RWPE2 (cell line): ENCODE measurements around the gene TALDO1.

Experiments used
- ATAC-seq: fragments of 200-7000 bp; cut with Tn5 transposase; 3 replicates; pipeline ENCODE4 v1.9.1; 2021; ENCODE audit warnings: low read depth
- DNase-seq: peaks from one replicate; pipeline ENCODE4 v3.0.0-alpha.2; 2020; ENCODE audit warnings: low spot score
- H3K27ac ChIP-seq: fragments of 450-650 bp; 2 replicates; pipeline ENCODE4 v1.5.1; 2017; ENCODE audit warnings: mild to moderate bottlenecking; ENCODE audit not compliant: poor library complexity, severe bottlenecking
- H3K27me3 ChIP-seq: fragments of 250-450 bp; sonication (Bioruptor Pico); 2 replicates; pipeline ENCODE4 v1.5.1; 2021; ENCODE audit warnings: mild to moderate bottlenecking, moderate library complexity; ENCODE audit not compliant: insufficient read depth, poor library complexity, severe bottlenecking
- H3K36me3 ChIP-seq: fragments of 250-450 bp; sonication (Bioruptor Pico); 2 replicates; pipeline ENCODE4 v1.5.1; 2020; ENCODE audit warnings: low read depth, mild to moderate bottlenecking, moderate library complexity
- H3K4me1 ChIP-seq: fragments of 250-450 bp; sonication (Bioruptor Pico); 2 replicates; pipeline ENCODE4 v1.5.1; 2021; ENCODE audit warnings: mild to moderate bottlenecking, moderate library complexity; ENCODE audit not compliant: insufficient read depth, poor library complexity, severe bottlenecking
- H3K4me3 ChIP-seq: fragments of 250-450 bp; sonication (Bioruptor Pico); 2 replicates; pipeline ENCODE4 v1.5.1; 2021; ENCODE audit warnings: mild to moderate bottlenecking, moderate library complexity; ENCODE audit not compliant: severe bottlenecking
- H3K9me3 ChIP-seq: fragments of 250-450 bp; sonication (Bioruptor Pico); 2 replicates; pipeline ENCODE4 v1.5.1; 2021; ENCODE audit warnings: mild to moderate bottlenecking, moderate library complexity; ENCODE audit not compliant: severe bottlenecking
- TF ChIP-seq, protein P1 (sequence below): fragments of 450-650 bp; IDR thresholded peaks from one replicate; pipeline ENCODE4 v1.5.1; 2017; ENCODE audit warnings: mild to moderate bottlenecking, moderate library complexity; ENCODE audit not compliant: poor library complexity, severe bottlenecking

Gene TALDO1

DNA sequence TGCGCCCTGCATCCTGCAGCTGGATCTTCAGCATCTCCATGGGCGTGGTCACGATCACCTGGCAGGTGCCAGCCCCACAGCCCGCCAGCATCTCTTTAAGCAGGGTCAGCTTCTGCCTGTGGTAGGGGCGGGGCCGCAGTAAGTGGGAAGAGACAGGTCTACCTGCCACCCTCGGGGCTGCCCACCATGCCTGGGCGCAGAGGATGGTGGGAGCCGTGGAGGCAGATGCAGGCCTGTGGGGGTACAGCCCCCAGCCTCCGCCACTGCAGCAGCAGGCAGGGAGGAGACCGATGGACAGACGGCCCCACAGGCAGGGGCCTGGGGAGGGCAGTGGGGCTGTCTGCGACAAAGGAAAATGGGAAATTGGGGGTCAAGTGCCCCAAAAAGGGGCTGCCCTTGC, 45.6 kb downstream of the TALDO1 start:
- H3K27ac ChIP-seq, result no peak overlapping the region
- H3K4me1 ChIP-seq, result peaks cover 2% of the 10 kb centered on the region
- H3K36me3 ChIP-seq, result peaks cover 7% of the 10 kb centered on the region; the same call in 1 of the 2 replicates
- no peak overlapping the region for H3K4me3 ChIP-seq
- DNase-seq (no peak), ATAC-seq (no peak)
- TF ChIP-seq, protein P1, sequence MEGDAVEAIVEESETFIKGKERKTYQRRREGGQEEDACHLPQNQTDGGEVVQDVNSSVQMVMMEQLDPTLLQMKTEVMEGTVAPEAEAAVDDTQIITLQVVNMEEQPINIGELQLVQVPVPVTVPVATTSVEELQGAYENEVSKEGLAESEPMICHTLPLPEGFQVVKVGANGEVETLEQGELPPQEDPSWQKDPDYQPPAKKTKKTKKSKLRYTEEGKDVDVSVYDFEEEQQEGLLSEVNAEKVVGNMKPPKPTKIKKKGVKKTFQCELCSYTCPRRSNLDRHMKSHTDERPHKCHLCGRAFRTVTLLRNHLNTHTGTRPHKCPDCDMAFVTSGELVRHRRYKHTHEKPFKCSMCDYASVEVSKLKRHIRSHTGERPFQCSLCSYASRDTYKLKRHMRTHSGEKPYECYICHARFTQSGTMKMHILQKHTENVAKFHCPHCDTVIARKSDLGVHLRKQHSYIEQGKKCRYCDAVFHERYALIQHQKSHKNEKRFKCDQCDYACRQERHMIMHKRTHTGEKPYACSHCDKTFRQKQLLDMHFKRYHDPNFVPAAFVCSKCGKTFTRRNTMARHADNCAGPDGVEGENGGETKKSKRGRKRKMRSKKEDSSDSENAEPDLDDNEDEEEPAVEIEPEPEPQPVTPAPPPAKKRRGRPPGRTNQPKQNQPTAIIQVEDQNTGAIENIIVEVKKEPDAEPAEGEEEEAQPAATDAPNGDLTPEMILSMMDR, result no peak
- peaks cover 9% of the 10 kb centered on the region for H3K27me3 ChIP-seq
- H3K9me3 ChIP-seq, result no peaks in the 10 kb centered on the region

DNA sequence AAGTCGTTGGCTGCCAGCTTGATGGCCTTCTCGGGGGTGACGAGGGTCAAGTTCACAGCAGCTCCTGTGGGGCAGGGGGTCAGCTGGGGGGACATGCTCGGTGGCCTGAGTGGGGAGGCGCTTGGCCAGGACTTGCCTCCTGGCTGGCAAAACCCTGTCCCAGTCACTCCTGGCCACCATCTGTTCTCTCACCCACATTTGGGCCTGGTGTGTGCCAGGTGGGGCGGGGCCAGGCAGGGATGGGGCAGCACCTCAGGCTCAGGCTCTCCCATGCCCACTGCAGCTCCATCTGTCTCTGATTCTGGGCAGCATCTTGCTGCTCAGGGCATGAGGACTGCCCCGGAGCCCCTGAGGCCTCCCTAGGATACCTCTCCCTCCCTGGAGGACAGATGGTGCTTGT, 46.3 kb downstream of the TALDO1 start:
- Histone ChIP-seq H3K27me3 (peaks cover 9% of the 10 kb centered on the region), H3K4me1 (peaks cover 2% of the 10 kb centered on the region), H3K36me3 (peaks cover 7% of the 10 kb centered on the region; the same call in 1 of the 2 replicates), H3K4me3 (no peak overlapping the region), H3K27ac (no peak overlapping the region), H3K9me3 (no peaks in the 10 kb centered on the region)
- TF ChIP-seq, protein P1, result no peak
- DNase-seq (no peak), ATAC-seq (no peak)

DNA sequence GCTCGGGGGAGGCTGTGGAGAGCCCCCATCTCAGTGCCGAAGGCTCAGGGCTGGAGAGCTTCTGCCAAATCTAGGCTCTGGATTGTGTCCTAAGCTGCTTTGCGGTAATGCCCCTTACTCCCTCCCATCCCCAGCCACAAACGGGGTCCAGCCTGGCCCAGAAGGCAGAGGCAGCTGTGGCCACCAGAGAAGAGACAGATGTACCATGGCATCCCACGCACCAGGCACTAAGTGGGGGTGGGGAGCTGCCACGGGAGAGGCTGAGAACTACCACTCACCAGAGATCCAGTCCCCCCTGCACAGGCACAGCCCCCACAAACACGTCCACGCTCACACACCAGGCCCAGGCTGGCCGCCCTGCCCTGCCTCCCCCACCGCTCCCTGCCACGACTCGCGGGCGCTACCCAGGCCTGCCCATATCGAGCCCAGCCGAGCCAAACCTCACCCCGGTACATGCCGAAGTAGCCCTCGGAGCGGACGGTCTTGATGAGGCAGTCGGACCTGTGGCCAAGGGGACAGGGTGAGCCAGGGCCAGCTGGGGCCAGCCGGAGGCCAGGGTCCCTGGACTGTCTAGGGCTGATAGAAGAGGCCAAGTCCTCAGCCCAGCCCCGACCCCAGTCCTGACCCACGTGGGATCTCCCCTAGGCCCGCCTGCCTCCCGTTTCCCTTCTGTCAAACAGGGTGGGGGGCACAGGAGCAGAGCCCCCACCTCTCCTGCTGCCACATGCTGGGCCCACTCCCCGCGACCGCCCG, 46.9 kb downstream of the TALDO1 start:
- Histone ChIP-seq H3K4me1 (peaks cover 2% of the 10 kb centered on the region), H3K27ac (peak overlapping the region; percentile 70)
- no peak for ATAC-seq

DNA sequence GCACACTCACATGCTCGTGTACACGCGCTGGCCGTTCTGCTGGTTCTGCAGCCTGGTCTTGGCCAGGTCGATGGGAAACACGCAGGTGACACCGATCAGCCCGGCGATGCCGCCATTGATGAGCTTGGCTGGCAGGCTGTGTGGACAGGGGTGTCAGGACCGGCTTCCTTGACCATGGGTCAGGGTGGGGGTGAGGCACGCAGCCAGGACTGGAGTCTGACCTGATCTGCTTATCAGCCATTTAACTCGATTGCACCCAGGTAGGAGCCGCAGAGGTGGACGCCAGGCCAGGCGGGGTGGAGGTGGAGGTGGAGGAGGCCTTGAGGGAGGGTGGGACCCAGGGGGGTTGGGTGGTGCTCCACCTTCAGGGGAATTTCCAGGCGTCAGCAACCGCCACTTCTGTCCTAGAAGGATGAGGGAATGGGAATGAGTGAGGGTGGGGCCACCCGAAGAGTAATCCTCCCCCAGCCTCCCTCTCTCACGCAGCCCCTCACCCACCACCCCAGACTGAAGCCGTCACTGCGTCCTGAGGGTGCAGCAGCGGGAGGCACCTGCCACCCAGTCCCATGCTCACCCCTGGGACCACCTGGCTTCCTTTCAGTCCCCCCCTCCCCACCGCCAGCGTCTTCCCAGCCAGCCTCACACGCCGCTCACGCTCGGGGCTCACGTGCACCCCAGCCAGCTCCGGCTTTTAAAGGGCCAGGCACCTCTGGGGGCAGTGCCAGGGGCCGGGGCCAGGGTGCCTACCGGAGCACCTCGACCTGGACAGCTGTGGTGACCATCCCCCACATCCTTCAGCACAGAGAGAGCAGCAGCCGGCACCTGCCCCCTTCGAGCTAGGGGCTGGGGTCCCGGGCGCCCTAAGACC, 47.7 kb downstream of the TALDO1 start:
- TF ChIP-seq, protein P1, result no peak
- Histone ChIP-seq H3K27ac (peak overlapping the region; percentile 70), H3K9me3 (no peaks in the 10 kb centered on the region), H3K27me3 (no peaks in the 10 kb centered on the region), H3K4me3 (peak overlapping the region; percentile 69), H3K36me3 (peaks cover 7% of the 10 kb centered on the region; the same call in 1 of the 2 replicates), H3K4me1 (peaks cover 2% of the 10 kb centered on the region)
- DNase-seq (no peak), ATAC-seq (peak; percentile 6; the same call in 1 of the 3 replicates)

More for the DNA sequence above, 46.9 kb downstream of the TALDO1 start:
- H3K4me3 ChIP-seq, result no peak overlapping the region
- H3K36me3 ChIP-seq, result peaks cover 7% of the 10 kb centered on the region; the same call in 1 of the 2 replicates
- peaks cover 6% of the 10 kb centered on the region for H3K27me3 ChIP-seq
- no peaks in the 10 kb centered on the region for H3K9me3 ChIP-seq
- DNase-seq, result no peak
- TF ChIP-seq, protein P1, result no peak
